Measurements from ENCODE around the gene ZFPM1.

DNA sequence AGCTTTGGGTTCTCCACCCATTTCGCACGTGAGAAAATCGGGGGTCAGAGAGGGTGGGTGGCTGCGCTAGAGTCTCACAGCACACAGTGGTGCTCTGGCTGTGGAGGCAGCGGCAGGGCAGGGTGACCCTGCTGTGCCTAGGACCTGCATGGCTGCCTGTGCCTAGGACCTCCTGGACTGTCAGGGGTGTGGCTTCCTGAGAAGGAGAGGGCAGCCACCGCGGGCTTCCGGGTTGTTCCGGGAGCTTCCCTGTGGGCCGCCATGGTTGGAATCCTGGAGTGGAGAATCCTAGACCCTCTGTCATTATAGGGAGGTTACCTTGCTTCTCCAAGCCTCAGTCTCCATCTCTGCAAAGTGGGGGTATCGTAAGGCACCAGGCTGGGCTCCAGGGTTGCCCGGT lies 9.3 kb downstream of the ZFPM1 start:
- TF ChIP-seq, protein P1, sequence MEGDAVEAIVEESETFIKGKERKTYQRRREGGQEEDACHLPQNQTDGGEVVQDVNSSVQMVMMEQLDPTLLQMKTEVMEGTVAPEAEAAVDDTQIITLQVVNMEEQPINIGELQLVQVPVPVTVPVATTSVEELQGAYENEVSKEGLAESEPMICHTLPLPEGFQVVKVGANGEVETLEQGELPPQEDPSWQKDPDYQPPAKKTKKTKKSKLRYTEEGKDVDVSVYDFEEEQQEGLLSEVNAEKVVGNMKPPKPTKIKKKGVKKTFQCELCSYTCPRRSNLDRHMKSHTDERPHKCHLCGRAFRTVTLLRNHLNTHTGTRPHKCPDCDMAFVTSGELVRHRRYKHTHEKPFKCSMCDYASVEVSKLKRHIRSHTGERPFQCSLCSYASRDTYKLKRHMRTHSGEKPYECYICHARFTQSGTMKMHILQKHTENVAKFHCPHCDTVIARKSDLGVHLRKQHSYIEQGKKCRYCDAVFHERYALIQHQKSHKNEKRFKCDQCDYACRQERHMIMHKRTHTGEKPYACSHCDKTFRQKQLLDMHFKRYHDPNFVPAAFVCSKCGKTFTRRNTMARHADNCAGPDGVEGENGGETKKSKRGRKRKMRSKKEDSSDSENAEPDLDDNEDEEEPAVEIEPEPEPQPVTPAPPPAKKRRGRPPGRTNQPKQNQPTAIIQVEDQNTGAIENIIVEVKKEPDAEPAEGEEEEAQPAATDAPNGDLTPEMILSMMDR (IDR thresholded peaks at IDR 0.05), result no peak
- no peak for TF ChIP-seq POLR2A (IDR thresholded peaks at IDR 0.05)

All from thyroid gland (tissue), 4 donors.